GM12872 (cell line): Measurements from ENCODE around the gene RTTN.

Experiments
- CTCF ChIP-seq: IDR thresholded peaks from 3 replicates; pipeline ENCODE4 v1.5.1; 2011; ENCODE audit warnings: low read depth, mild to moderate bottlenecking, low read length, moderate library complexity; ENCODE audit not compliant: insufficient read depth

Gene RTTN

GRCh38 chr18:70072678-70073077, 132.8 kb downstream of the RTTN start:
- TF ChIP-seq CTCF, result peak; percentile 21; the same call in 1 of the 3 replicates

GRCh38 chr18:70069965-70070364, 135.5 kb downstream of the RTTN start:
- TF ChIP-seq CTCF, result no peak

GRCh38 chr18:70069382-70069781, 136.1 kb downstream of the RTTN start:
- no peak for TF ChIP-seq CTCF

- no peak for TF ChIP-seq CTCF
These were observed 136.5 kb downstream of the RTTN start for GRCh38 chr18:70068981-70069380.

GRCh38 chr18:70059684-70060083, 145.8 kb downstream of the RTTN start:
- no peak for TF ChIP-seq CTCF

- no peak for TF ChIP-seq CTCF
These were observed 146.6 kb downstream of the RTTN start for GRCh38 chr18:70058916-70059315.

GRCh38 chr18:70047931-70048603, 157.4 kb downstream of the RTTN start:
- no peak for TF ChIP-seq CTCF
